ENCODE measurements around the gene DUSP10. TPM values are rescaled to one million over a fixed set of nuclear protein-coding genes. Genes with fewer than 3 reads are reported as not detected.

Gene DUSP10
- total and polyA plus RNA-seq, 2 of the 13 experiments (the other 11 are each of a cell fraction or from before 2014, with no cell fraction given) = 2.1 to 4.4 TPM

DNA sequence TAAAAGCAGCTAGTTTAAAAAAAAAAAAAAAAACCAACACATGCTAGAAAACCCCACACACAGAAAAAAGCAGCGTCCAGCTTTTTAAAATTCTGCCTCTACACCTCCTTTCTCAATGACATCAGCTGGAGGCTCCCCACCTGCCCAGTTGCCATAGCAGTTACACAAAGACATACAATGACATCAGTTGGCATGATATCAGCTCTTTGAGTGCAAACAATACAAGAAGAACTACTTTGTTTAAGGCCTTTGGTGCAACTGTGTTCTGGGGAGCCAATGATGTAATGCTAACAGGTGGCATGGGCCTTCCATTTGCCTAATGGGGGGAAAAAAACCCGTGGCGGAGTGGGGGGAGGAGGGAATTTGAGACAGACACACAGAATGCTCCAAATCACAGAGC, 32.9 kb downstream of the DUSP10 start (continued):
- TF ChIP-seq ZSCAN12 (CRISPR knock-in tag; IDR thresholded peaks at IDR 0.05) (no peak), ZFY (CRISPR knock-in tag; IDR thresholded peaks at IDR 0.05) (no peak), CEBPB (IDR thresholded peaks at IDR 0.05; ENCODE audit: borderline replicate concordance, low read depth, low read length) (no peak), ZFP1 (CRISPR knock-in tag; IDR thresholded peaks at IDR 0.05) (no peak), RFX1 (IDR thresholded peaks at IDR 0.05) (peak; percentile 73), SOX6 (IDR thresholded peaks at IDR 0.05) (no peak), SOX6 (CRISPR knock-in tag; IDR thresholded peaks at IDR 0.05) (peak; percentile 46; the same call in 1 of the 2 replicates), ATAD3A (CRISPR knock-in tag; IDR thresholded peaks at IDR 0.05) (no peak), KDM6A (CRISPR knock-in tag; IDR thresholded peaks at IDR 0.05; ENCODE audit: low read depth) (no peak), KLF6 (CRISPR knock-in tag; IDR thresholded peaks at IDR 0.05) (no peak), ZNF331 (CRISPR knock-in tag; IDR thresholded peaks at IDR 0.05) (no peak), IKZF4 (CRISPR knock-in tag; IDR thresholded peaks at IDR 0.05; ENCODE audit: borderline replicate concordance, low read depth, not compliant biosample characterization) (no peak), ATF7 (IDR thresholded peaks at IDR 0.05) (peak; percentile 63; the same call in 1 of the 2 replicates), ATF7 (CRISPR knock-in tag; IDR thresholded peaks at IDR 0.05) (no peak), TFAP4 (IDR thresholded peaks at IDR 0.05; ENCODE audit: borderline replicate concordance, low read depth) (peak; percentile 51; the same call in 1 of the 2 replicates), SOX13 (IDR thresholded peaks at IDR 0.05) (no peak), SOX13 (CRISPR knock-in tag; conservative IDR thresholded peaks at IDR 0.05 in 1 of 2, IDR thresholded peaks at IDR 0.05 in 1 of 2) (peak in 1 of 2 experiments; percentile 72; a peak in 2 of 4 replicates), ZZZ3 (CRISPR knock-in tag; IDR thresholded peaks at IDR 0.05; ENCODE audit: borderline replicate concordance) (no peak), RFX3 (CRISPR knock-in tag; IDR thresholded peaks at IDR 0.05) (peak; percentile 67), ZBTB33 (CRISPR knock-in tag; IDR thresholded peaks at IDR 0.05) (peak; percentile 19; the same call in 1 of the 2 replicates)
- TF ChIP-seq, protein P1, sequence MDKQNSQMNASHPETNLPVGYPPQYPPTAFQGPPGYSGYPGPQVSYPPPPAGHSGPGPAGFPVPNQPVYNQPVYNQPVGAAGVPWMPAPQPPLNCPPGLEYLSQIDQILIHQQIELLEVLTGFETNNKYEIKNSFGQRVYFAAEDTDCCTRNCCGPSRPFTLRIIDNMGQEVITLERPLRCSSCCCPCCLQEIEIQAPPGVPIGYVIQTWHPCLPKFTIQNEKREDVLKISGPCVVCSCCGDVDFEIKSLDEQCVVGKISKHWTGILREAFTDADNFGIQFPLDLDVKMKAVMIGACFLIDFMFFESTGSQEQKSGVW (CRISPR knock-in tag; IDR thresholded peaks at IDR 0.05; ENCODE audit: borderline replicate concordance) = no peak
- TF ChIP-seq, protein P2, sequence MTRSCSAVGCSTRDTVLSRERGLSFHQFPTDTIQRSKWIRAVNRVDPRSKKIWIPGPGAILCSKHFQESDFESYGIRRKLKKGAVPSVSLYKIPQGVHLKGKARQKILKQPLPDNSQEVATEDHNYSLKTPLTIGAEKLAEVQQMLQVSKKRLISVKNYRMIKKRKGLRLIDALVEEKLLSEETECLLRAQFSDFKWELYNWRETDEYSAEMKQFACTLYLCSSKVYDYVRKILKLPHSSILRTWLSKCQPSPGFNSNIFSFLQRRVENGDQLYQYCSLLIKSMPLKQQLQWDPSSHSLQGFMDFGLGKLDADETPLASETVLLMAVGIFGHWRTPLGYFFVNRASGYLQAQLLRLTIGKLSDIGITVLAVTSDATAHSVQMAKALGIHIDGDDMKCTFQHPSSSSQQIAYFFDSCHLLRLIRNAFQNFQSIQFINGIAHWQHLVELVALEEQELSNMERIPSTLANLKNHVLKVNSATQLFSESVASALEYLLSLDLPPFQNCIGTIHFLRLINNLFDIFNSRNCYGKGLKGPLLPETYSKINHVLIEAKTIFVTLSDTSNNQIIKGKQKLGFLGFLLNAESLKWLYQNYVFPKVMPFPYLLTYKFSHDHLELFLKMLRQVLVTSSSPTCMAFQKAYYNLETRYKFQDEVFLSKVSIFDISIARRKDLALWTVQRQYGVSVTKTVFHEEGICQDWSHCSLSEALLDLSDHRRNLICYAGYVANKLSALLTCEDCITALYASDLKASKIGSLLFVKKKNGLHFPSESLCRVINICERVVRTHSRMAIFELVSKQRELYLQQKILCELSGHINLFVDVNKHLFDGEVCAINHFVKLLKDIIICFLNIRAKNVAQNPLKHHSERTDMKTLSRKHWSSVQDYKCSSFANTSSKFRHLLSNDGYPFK (CRISPR knock-in tag; IDR thresholded peaks at IDR 0.05; ENCODE audit: borderline replicate concordance) = no peak
